ENCODE measurements around the gene NEU2.

Gene NEU2

GRCh38 chr2:233037078-233037477 is 4.6 kb downstream of the NEU2 start:
- H3K36me3 ChIP-seq (ENCODE audit: insufficient read depth, low read length) = no peaks in the 10 kb centered on the region
- H4K20me1 ChIP-seq (ENCODE audit: insufficient read depth, low read length, poor library complexity, severe bottlenecking) = no peaks in the 10 kb centered on the region
- TF ChIP-seq EZH2phosphoT487 (IDR thresholded peaks at IDR 0.05; ENCODE audit: borderline replicate concordance) = no peak
- TF ChIP-seq, protein P1, sequence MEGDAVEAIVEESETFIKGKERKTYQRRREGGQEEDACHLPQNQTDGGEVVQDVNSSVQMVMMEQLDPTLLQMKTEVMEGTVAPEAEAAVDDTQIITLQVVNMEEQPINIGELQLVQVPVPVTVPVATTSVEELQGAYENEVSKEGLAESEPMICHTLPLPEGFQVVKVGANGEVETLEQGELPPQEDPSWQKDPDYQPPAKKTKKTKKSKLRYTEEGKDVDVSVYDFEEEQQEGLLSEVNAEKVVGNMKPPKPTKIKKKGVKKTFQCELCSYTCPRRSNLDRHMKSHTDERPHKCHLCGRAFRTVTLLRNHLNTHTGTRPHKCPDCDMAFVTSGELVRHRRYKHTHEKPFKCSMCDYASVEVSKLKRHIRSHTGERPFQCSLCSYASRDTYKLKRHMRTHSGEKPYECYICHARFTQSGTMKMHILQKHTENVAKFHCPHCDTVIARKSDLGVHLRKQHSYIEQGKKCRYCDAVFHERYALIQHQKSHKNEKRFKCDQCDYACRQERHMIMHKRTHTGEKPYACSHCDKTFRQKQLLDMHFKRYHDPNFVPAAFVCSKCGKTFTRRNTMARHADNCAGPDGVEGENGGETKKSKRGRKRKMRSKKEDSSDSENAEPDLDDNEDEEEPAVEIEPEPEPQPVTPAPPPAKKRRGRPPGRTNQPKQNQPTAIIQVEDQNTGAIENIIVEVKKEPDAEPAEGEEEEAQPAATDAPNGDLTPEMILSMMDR (conservative IDR thresholded peaks at IDR 0.05; ENCODE audit: low read length) = no peak
- no peak overlapping the region for H3K4me2 ChIP-seq (ENCODE audit: low read depth, low read length, poor library complexity, severe bottlenecking)
- no peak overlapping the region for H3K4me3 ChIP-seq (ENCODE audit: low read length, poor library complexity, severe bottlenecking)
- H3F3A ChIP-seq (ENCODE audit: low read depth) = no peaks in the 10 kb centered on the region
- H3K4me1 ChIP-seq (ENCODE audit: insufficient read depth, low read length, poor library complexity, severe bottlenecking) = no peaks in the 10 kb centered on the region
- H3K9me2 ChIP-seq (replicated peaks; ENCODE audit: low read depth, low read length) = no peaks in the 10 kb centered on the region
- no peak overlapping the region for H2AFZ ChIP-seq (ENCODE audit: low read length)
- H3K9ac ChIP-seq (ENCODE audit: low read depth, low read length, poor library complexity, severe bottlenecking) = no peak overlapping the region
- no peaks in the 10 kb centered on the region for H3K27me3 ChIP-seq (ENCODE audit: insufficient read depth, low read length, poor library complexity, severe bottlenecking)
- H3K9me3 ChIP-seq (ENCODE audit: insufficient read depth, low read depth, low read length) = no peaks in the 10 kb centered on the region
- no peaks in the 10 kb centered on the region for H3K79me2 ChIP-seq (ENCODE audit: insufficient read depth, low read length)

- no peak overlapping the region for H3K9ac ChIP-seq (ENCODE audit: low read depth, low read length, poor library complexity, severe bottlenecking)
- no peaks in the 10 kb centered on the region for H3K27me3 ChIP-seq (ENCODE audit: insufficient read depth, low read length, poor library complexity, severe bottlenecking)
- H4K20me1 ChIP-seq (ENCODE audit: insufficient read depth, low read length, poor library complexity, severe bottlenecking) = no peaks in the 10 kb centered on the region
Observed at GRCh38 chr2:233039212-233039845, 6.9 kb downstream of the NEU2 start.

DNA sequence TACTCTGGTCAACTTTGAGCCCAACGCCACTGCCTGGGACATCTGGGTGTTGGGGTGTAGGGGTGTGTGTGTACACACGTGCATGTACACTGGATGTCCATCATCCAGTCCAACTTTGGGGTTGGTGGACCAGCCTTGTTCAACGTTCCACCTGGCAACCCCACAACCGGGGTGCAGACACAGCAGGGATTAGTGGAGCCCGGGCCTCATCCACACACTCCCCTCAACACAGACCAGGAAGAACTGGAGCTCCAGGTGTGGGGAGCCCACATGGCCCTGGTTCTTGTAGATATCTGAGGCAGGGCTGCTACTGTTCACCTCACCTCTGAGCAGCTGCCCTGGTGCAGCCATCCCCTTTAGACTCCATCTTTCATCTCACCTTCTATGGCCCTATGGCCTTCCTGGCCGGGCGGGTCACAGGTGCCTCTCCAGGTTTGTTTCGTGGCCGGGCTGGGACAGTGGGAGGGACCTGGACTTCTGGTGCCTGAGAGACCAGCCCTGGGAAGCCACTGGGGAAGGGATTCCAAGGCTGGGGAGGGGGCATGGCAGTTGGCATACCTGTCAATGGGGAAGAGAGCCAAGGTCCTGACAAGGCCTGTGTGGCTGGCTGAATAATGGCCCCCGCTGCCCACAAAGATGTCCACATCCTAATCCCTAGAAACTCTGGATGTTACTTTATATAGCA is 7.5 kb downstream of the NEU2 start:
- TF ChIP-seq EZH2phosphoT487 (IDR thresholded peaks at IDR 0.05; ENCODE audit: borderline replicate concordance) = no peak
- TF ChIP-seq, protein P1 (conservative IDR thresholded peaks at IDR 0.05; ENCODE audit: low read length) = no peak
- Histone ChIP-seq H3K27me3 (ENCODE audit: insufficient read depth, low read length, poor library complexity, severe bottlenecking) (no peaks in the 10 kb centered on the region), H3K9me3 (ENCODE audit: insufficient read depth, low read depth, low read length) (no peaks in the 10 kb centered on the region), H3K4me2 (ENCODE audit: low read depth, low read length, poor library complexity, severe bottlenecking) (no peak overlapping the region), H3K79me2 (ENCODE audit: insufficient read depth, low read length) (no peaks in the 10 kb centered on the region), H2AFZ (ENCODE audit: low read length) (no peak overlapping the region), H3K4me3 (ENCODE audit: low read length, poor library complexity, severe bottlenecking) (no peak overlapping the region), H3K9me2 (replicated peaks; ENCODE audit: low read depth, low read length) (no peaks in the 10 kb centered on the region), H3K4me1 (ENCODE audit: insufficient read depth, low read length, poor library complexity, severe bottlenecking) (no peaks in the 10 kb centered on the region), H4K20me1 (ENCODE audit: insufficient read depth, low read length, poor library complexity, severe bottlenecking) (no peaks in the 10 kb centered on the region), H3K9ac (ENCODE audit: low read depth, low read length, poor library complexity, severe bottlenecking) (no peak overlapping the region), H3K36me3 (ENCODE audit: insufficient read depth, low read length) (no peaks in the 10 kb centered on the region), H3F3A (ENCODE audit: low read depth) (no peaks in the 10 kb centered on the region)

More at GRCh38 chr2:233039212-233039845, 6.9 kb downstream of the NEU2 start:
- Histone ChIP-seq H3K4me3 (ENCODE audit: low read length, poor library complexity, severe bottlenecking) (no peak overlapping the region), H3F3A (ENCODE audit: low read depth) (no peaks in the 10 kb centered on the region), H3K36me3 (ENCODE audit: insufficient read depth, low read length) (no peaks in the 10 kb centered on the region), H3K4me2 (ENCODE audit: low read depth, low read length, poor library complexity, severe bottlenecking) (no peak overlapping the region), H3K79me2 (ENCODE audit: insufficient read depth, low read length) (no peaks in the 10 kb centered on the region), H2AFZ (ENCODE audit: low read length) (no peak overlapping the region), H3K9me2 (replicated peaks; ENCODE audit: low read depth, low read length) (no peaks in the 10 kb centered on the region), H3K4me1 (ENCODE audit: insufficient read depth, low read length, poor library complexity, severe bottlenecking) (no peaks in the 10 kb centered on the region), H3K9me3 (ENCODE audit: insufficient read depth, low read depth, low read length) (no peaks in the 10 kb centered on the region)
- TF ChIP-seq EZH2phosphoT487 (IDR thresholded peaks at IDR 0.05; ENCODE audit: borderline replicate concordance) = no peak
- TF ChIP-seq, protein P1 (conservative IDR thresholded peaks at IDR 0.05; ENCODE audit: low read length) = no peak

Measured in Loucy (cell line).